BJ (cell line): ENCODE measurements around the gene CRYGN. TPM values are rescaled to one million over a fixed set of nuclear protein-coding genes. Genes with fewer than 3 reads are reported as not detected.
A peak's percentile ranks its signal among the peaks of the same experiment; 100 is the strongest.

Source experiments
- CTCF ChIA-PET: fragments of 350-600 bp; formaldehyde crosslinking; extraction: SDS; loops from one replicate; lab custom pipeline; 2021; ENCODE audit warnings: antibody characterized with exemption, inconsistent platforms; lab: Yijun Ruan, JAX
- POLR2A ChIA-PET: fragments of 300-600 bp; sonication (Branson Sonifier 250); formaldehyde crosslinking; extraction: SDS; loops from one replicate; lab custom pipeline; 2021; ENCODE audit warnings: antibody characterized with exemption; lab: Charles Lee
- DNase-seq: peaks from one replicate; pipeline ENCODE4 v3.0.0-alpha.2; 2011; ENCODE audit warnings: low read depth
- H3K27me3 ChIP-seq: 2 replicates; pipeline ENCODE4 v1.6.0; 2011; ENCODE audit warnings: low read length; ENCODE audit not compliant: control insufficient read depth, insufficient read depth
- H3K36me3 ChIP-seq: 2 replicates; pipeline ENCODE4 v1.5.1; 2011; ENCODE audit warnings: low read length; ENCODE audit not compliant: control insufficient read depth, insufficient read depth
- H3K4me3 ChIP-seq: 2 replicates; pipeline ENCODE4 v1.5.1; 2011; ENCODE audit warnings: low read depth, mild to moderate bottlenecking, control low read depth, low read length
- CTCF ChIP-seq: IDR thresholded peaks from 2 replicates; pipeline ENCODE4 v1.5.1; 2011; ENCODE audit warnings: low read depth, mild to moderate bottlenecking, control low read depth, inconsistent platforms, low read length, moderate library complexity; ENCODE audit not compliant: insufficient read depth
- polyA plus RNA-seq: library from polyadenylated mRNA; depleted of rRNA; stranded (reverse); fragments of >200 nt; gene quantifications from 2 replicates; pipeline ENCODE4 v1.2.3, GENCODE V29; 2011

Gene CRYGN
- polyA plus RNA-seq, 1 experiment = 0.10 TPM

- Histone ChIP-seq H3K36me3 (no peaks in the 10 kb centered on the region), H3K4me3 (no peak overlapping the region), H3K27me3 (peaks cover 3% of the 10 kb centered on the region; the same call in 1 of the 2 replicates)
- TF ChIP-seq CTCF = no peak
- no peak for DNase-seq
- POLR2A ChIA-PET = no interaction called here
- CTCF ChIA-PET = interaction anchor here (0.6 to 1.1 kb wide), 4 partner anchors 65 to 323 kb away, joined by 3 read pairs; no protein-coding TSS in a partner anchor
Observed at GRCh38 chr7:151433721-151434400, 6.1 kb downstream of the CRYGN start.

GRCh38 chr7:151432658-151433521, 7.1 kb downstream of the CRYGN start:
- DNase-seq = no peak
- H3K4me3 ChIP-seq = no peak overlapping the region
- H3K36me3 ChIP-seq = no peaks in the 10 kb centered on the region
- peak; percentile 25; the same call in 1 of the 2 replicates for TF ChIP-seq CTCF
- POLR2A ChIA-PET = no interaction called here
- peaks cover 1% of the 10 kb centered on the region; the same call in 1 of the 2 replicates for H3K27me3 ChIP-seq
- CTCF ChIA-PET = interaction anchor here (0.6 to 1.5 kb wide), 6 partner anchors 16 to 322 kb away, joined by 3 to 4 read pairs (median 3); no protein-coding TSS in a partner anchor

- Histone ChIP-seq H3K36me3 (no peaks in the 10 kb centered on the region), H3K4me3 (no peak overlapping the region), H3K27me3 (peaks cover 1% of the 10 kb centered on the region; the same call in 1 of the 2 replicates)
- TF ChIP-seq CTCF = no peak
- ChIA-PET CTCF (interaction anchor here (1.1 to 1.5 kb wide), 2 partner anchors 17 to 65 kb away, joined by 3 to 4 read pairs; no protein-coding TSS in a partner anchor), POLR2A (no interaction called here)
- no peak for DNase-seq
Observed at GRCh38 chr7:151431768-151432311, 8.1 kb downstream of the CRYGN start.

- TF ChIP-seq CTCF = no peak
- ChIA-PET POLR2A (no interaction called here), CTCF (interaction anchor here (1.1 kb wide), 1 partner anchor 65 kb away, joined by 3 read pairs; no protein-coding TSS in a partner anchor)
- no peak overlapping the region for H3K4me3 ChIP-seq
- peaks cover 1% of the 10 kb centered on the region; the same call in 1 of the 2 replicates for H3K27me3 ChIP-seq
- DNase-seq = no peak
- H3K36me3 ChIP-seq = no peaks in the 10 kb centered on the region
Observed at GRCh38 chr7:151431281-151431767, 8.6 kb downstream of the CRYGN start.
